Fibroblast of mammary gland (primary cell): ENCODE data around the gene ARHGEF11.

Experiments
- DNase-seq: peaks from one replicate; pipeline ENCODE4 v3.0.0-alpha.2; 2010; ENCODE audit warnings: low read depth
- H3K4me3 ChIP-seq: 2 replicates; pipeline ENCODE4 v1.5.1; 2011; ENCODE audit warnings: low read depth, mild to moderate bottlenecking, low read length, moderate library complexity; ENCODE audit not compliant: control insufficient read depth
- CTCF ChIP-seq: conservative IDR thresholded peaks from 2 replicates; pipeline ENCODE4 v1.5.1; 2011; ENCODE audit warnings: low read depth, low read length, inconsistent platforms; ENCODE audit not compliant: control insufficient read depth, insufficient read depth

The ARHGEF11 gene

GRCh38 chr1:156913809-156914387 is 131.6 kb downstream of the ARHGEF11 start:
- no peak for DNase-seq
- no peak overlapping the region for H3K4me3 ChIP-seq
- no peak for TF ChIP-seq CTCF

GRCh38 chr1:156912861-156913808 is 132.4 kb downstream of the ARHGEF11 start:
- TF ChIP-seq CTCF: no peak
- peak; percentile 49 for DNase-seq
- H3K4me3 ChIP-seq: no peak overlapping the region

- H3K4me3 ChIP-seq: no peak overlapping the region
- DNase-seq: no peak
- TF ChIP-seq CTCF: no peak
Observed at GRCh38 chr1:156912310-156912709, 133.2 kb downstream of the ARHGEF11 start.

GRCh38 chr1:156911577-156912298 is 133.8 kb downstream of the ARHGEF11 start:
- no peak overlapping the region for H3K4me3 ChIP-seq
- TF ChIP-seq CTCF: no peak
- peak; percentile 68 for DNase-seq

GRCh38 chr1:156910309-156910782 is 135.2 kb downstream of the ARHGEF11 start:
- H3K4me3 ChIP-seq: no peak overlapping the region
- DNase-seq: no peak

More at GRCh38 chr1:156910309-156910782, 135.2 kb downstream of the ARHGEF11 start:
- TF ChIP-seq CTCF: peak; percentile 60
